T-helper 1 cell treated with Interleukin-12 subunit alpha and Interleukin-12 subunit beta and Interleukin-4 antibody, amounts not matched to agents 30 μg/mL and 1 μg/mL, for 36 hours (primary cell): ENCODE measurements around the gene AKAP8L.
A peak's percentile ranks its signal among the peaks of the same experiment; 100 is the strongest.

ENCODE experiments used
- H3K27ac Mint-ChIP-seq: one replicate; pipeline ENCODE4 v1.8.0; 2021; ENCODE audit warnings: mild to moderate bottlenecking, mixed read lengths
- H3K27me3 Mint-ChIP-seq: one replicate; pipeline ENCODE4 v1.8.0; 2021; ENCODE audit warnings: low read depth, mixed read lengths
- H3K36me3 Mint-ChIP-seq: one replicate; pipeline ENCODE4 v1.8.0; 2021; ENCODE audit warnings: low read depth, mixed read lengths
- H3K4me1 Mint-ChIP-seq: one replicate; pipeline ENCODE4 v1.8.0; 2021; ENCODE audit warnings: low read depth, mixed read lengths
- H3K4me3 Mint-ChIP-seq: one replicate; pipeline ENCODE4 v1.8.0; 2021; ENCODE audit warnings: mild to moderate bottlenecking, moderate library complexity, mixed read lengths
- H3K9me3 Mint-ChIP-seq: one replicate; pipeline ENCODE4 v1.8.0; 2021; ENCODE audit warnings: mixed read lengths

AKAP8L gene

GRCh38 chr19:15330801-15331418, 87.9 kb downstream of the AKAP8L start:
- Mint-ChIP-seq H3K4me1 (peaks cover 43% of the 10 kb centered on the region), H3K27me3 (no peaks in the 10 kb centered on the region)

More at GRCh38 chr19:15330801-15331418, 87.9 kb downstream of the AKAP8L start:
- H3K4me3 Mint-ChIP-seq, result peak overlapping the region; percentile 93
- H3K9me3 Mint-ChIP-seq, result no peaks in the 10 kb centered on the region
- H3K36me3 Mint-ChIP-seq, result peaks cover 7% of the 10 kb centered on the region
- H3K27ac Mint-ChIP-seq, result peak overlapping the region; percentile 92
